Measurements from ENCODE around the gene SPAG6. TPM values are rescaled to one million over a fixed set of nuclear protein-coding genes. Genes with fewer than 3 reads are reported as not detected.

The SPAG6 gene
- total and polyA plus RNA-seq, 2 of the 8 experiments (the other 6 are each of a cell fraction or from before 2014, with no cell fraction given), result 0.14 TPM; not detected in 1

- Histone ChIP-seq H3K14ac (ENCODE audit: insufficient read length) (no peak overlapping the region), H3K4ac (replicated peaks; ENCODE audit: insufficient read length, low read depth, low read length) (no peak overlapping the region), H3K56ac (replicated peaks; ENCODE audit: insufficient read length, low read depth, low read length) (no peak overlapping the region), H3K27ac (ENCODE audit: low read depth, low read length) (no peak overlapping the region), H2BK120ac (replicated peaks; ENCODE audit: low read depth, low read length) (no peak overlapping the region), H3K36me3 (ENCODE audit: control insufficient read depth in 2 of 4, insufficient read depth in 4 of 4, low read length in 3 of 4) (no peaks in the 10 kb centered on the region), H3K4me2 (ENCODE audit: insufficient read depth in 1 of 2, low read depth in 2 of 2, low read length in 2 of 2) (no peak overlapping the region), H3K4me3 (ENCODE audit: extremely low read depth in 1 of 4, insufficient read depth in 2 of 4, low read depth in 3 of 4, low read length in 4 of 4) (no peak overlapping the region), H3K79me2 (ENCODE audit: control insufficient read depth in 1 of 2, insufficient read depth in 2 of 2, low read length in 2 of 2) (no peaks in the 10 kb centered on the region), H2BK5ac (ENCODE audit: low read depth, low read length) (no peak overlapping the region), H2BK15ac (ENCODE audit: low read length) (no peak overlapping the region), H2BK20ac (ENCODE audit: low read length) (no peak overlapping the region), H4K5ac (ENCODE audit: insufficient read length, low read depth, low read length) (no peak overlapping the region), H3K23ac (ENCODE audit: insufficient read length) (no peak overlapping the region), H4K20me1 (replicated peaks in 1 of 2; ENCODE audit: control insufficient read depth in 1 of 2, insufficient read depth in 2 of 2, low read length in 2 of 2) (no peaks in the 10 kb centered on the region), H4K91ac (replicated peaks; ENCODE audit: insufficient read length, low read length) (no peak overlapping the region), H3K4me1 (replicated peaks in 1 of 4; ENCODE audit: control insufficient read depth in 3 of 4, insufficient read depth in 4 of 4, low read length in 3 of 4) (no peaks in the 10 kb centered on the region), H2AFZ (ENCODE audit: low read length) (no peak overlapping the region), H3K9ac (replicated peaks in 1 of 4; ENCODE audit: extremely low read depth in 1 of 4, low read depth in 3 of 4, low read length in 3 of 4) (no peak overlapping the region), H2AK5ac (ENCODE audit: low read depth, low read length) (no peak overlapping the region), H3K18ac (ENCODE audit: extremely low read depth, low read length) (no peak overlapping the region), H3K23me2 (ENCODE audit: low read depth, low read length) (no peaks in the 10 kb centered on the region), H3K27me3 (replicated peaks in 1 of 4; ENCODE audit: control insufficient read depth in 3 of 4, extremely low read depth in 1 of 4, insufficient read depth in 3 of 4, low read length in 3 of 4) (no peaks in the 10 kb centered on the region; a peak in 1 of 7 replicates), H2BK12ac (ENCODE audit: low read depth, low read length) (no peak overlapping the region), H3K9me3 (ENCODE audit: insufficient read depth in 2 of 2, low read depth in 1 of 2, low read length in 1 of 2) (no peaks in the 10 kb centered on the region), H3K79me1 (ENCODE audit: low read depth, low read length) (no peaks in the 10 kb centered on the region), H4K8ac (ENCODE audit: extremely low read depth, insufficient read depth, low read length) (no peak overlapping the region)
- DNase-seq (ENCODE audit: low read depth in 1 of 2, low spot score in 2 of 2) (no peak), FAIRE-seq (no peak)
- POLR2A ChIA-PET (ENCODE audit: partially characterized antibody), result no interaction called here
- CTCF ChIA-PET (ENCODE audit: partially characterized antibody), result no interaction called here
- 88% methylated on average over 3 of the region's 3 CpGs; no CpG with 5 or more reads in 1 of the 2 experiments for WGBS, 2 experiments (ENCODE audit: extremely low coverage in 1 of 2, insufficient coverage in 1 of 2, insufficient read length in 1 of 2, insufficient replicate concordance in 2 of 2, low coverage in 1 of 2, low lambda C conversion rate in 2 of 2, missing lambda C conversion rate in 1 of 2)
- no peak for TF ChIP-seq USF2 (IDR thresholded peaks at IDR 0.05; ENCODE audit: low read length)
- no peak for TF ChIP-seq SP1 (IDR thresholded peaks at IDR 0.05; ENCODE audit: low read depth, low read length)
- no peak for TF ChIP-seq JUND (IDR thresholded peaks at IDR 0.05; ENCODE audit: low read length)
- no peak for TF ChIP-seq EGR1 (IDR thresholded peaks at IDR 0.05; ENCODE audit: borderline replicate concordance, low read depth, low read length)
- TF ChIP-seq ZNF274 (IDR thresholded peaks at IDR 0.05; ENCODE audit: borderline replicate concordance, extremely low read depth, low read length), result no peak
- no peak for TF ChIP-seq MAX (IDR thresholded peaks at IDR 0.05)
- no peak for TF ChIP-seq KDM4A (IDR thresholded peaks at IDR 0.05; ENCODE audit: low read depth, low read length, severe bottlenecking)
- TF ChIP-seq BRCA1 (IDR thresholded peaks at IDR 0.05; ENCODE audit: low read depth, low read length), result no peak
- TF ChIP-seq TAF7 (optimal IDR thresholded peaks at IDR 0.05; ENCODE audit: borderline replicate concordance, low read depth, low read length), result no peak
- no peak for TF ChIP-seq CEBPB (IDR thresholded peaks at IDR 0.05; ENCODE audit: low read depth, low read length)
- no peak for TF ChIP-seq TCF12 (IDR thresholded peaks at IDR 0.05; ENCODE audit: low read depth, low read length)
- no peak for TF ChIP-seq CTCF (IDR thresholded peaks at IDR 0.05; ENCODE audit: control extremely low read depth in 1 of 3, insufficient read depth in 1 of 3, low read depth in 1 of 3, low read length in 3 of 3)
These were observed 41.8 kb upstream of the SPAG6 start for GRCh38 chr10:22303461-22303860.

Measured in H1 (cell line).